Medulla oblongata (tissue), 1 donor: ENCODE results near the gene MMS22L.

ENCODE experiments used
- DNase-seq: peaks from one replicate; pipeline ENCODE4 v3.0.0-alpha.2; 2015; ENCODE audit errors: extremely low spot score

MMS22L gene

DNA sequence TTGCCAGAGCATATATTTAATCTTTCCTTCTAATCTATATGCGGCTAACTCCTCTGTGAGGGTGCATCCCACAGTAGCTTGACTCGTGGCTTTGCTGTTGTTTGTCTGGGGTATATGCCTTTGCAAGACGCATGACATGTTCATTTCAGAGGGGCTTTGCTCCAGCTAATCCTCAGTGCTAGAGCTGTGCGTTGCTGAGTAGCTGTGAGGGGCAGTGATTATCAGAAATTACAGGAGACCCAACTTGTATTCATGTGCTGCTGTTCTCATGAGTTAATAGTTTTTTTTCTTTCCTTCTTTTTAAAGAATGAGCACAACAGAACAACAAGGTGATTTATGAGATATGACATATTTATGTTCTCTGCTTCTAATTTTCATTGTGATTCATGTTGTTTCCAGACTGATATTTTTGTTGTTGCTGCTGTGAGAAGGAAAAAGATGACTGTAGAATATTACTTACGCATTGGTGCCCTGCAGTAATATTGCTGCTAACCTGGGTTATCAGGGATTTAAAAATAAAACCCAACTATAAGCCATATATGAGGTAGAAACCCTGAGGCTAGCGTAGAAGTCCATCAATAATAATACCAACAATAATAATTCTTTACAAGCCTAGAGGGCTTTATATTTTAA, 190.2 kb downstream of the MMS22L start:
- no peak for DNase-seq
